ENCODE results near the gene HOXA11.

DNA sequence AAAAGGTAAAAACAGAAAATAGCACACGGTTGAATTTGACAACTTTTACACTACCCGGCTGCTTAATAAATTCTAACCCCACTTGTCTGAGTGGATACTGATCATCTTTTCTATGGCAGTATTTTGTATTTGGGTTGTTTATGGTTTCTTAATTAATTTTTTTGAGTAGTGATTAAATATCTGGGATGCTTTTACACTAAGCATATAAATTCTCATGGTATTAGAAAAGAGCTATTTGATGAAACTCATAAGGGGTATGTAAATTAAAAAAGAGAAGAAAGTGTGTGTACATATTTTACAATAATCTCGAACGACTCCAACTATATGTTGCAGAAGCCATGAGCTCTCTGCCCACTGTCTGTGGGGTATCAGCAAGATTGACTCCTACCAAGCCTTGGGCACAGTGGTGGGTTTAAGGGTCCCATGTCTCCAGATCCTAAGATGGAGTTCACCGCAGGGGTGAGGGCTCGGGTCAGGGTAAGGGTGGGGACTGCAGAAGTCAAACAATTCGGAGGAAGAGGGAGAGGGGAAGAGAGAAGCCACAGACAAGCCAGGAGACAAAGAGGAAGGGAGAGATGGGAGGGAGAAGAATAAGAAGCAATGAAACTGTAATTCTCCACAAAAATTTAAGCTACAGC is 22.4 kb upstream of the HOXA11 start:
- TF ChIP-seq POLR2A (IDR thresholded peaks at IDR 0.05), result no peak
- TF ChIP-seq, protein P1, sequence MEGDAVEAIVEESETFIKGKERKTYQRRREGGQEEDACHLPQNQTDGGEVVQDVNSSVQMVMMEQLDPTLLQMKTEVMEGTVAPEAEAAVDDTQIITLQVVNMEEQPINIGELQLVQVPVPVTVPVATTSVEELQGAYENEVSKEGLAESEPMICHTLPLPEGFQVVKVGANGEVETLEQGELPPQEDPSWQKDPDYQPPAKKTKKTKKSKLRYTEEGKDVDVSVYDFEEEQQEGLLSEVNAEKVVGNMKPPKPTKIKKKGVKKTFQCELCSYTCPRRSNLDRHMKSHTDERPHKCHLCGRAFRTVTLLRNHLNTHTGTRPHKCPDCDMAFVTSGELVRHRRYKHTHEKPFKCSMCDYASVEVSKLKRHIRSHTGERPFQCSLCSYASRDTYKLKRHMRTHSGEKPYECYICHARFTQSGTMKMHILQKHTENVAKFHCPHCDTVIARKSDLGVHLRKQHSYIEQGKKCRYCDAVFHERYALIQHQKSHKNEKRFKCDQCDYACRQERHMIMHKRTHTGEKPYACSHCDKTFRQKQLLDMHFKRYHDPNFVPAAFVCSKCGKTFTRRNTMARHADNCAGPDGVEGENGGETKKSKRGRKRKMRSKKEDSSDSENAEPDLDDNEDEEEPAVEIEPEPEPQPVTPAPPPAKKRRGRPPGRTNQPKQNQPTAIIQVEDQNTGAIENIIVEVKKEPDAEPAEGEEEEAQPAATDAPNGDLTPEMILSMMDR (IDR thresholded peaks at IDR 0.05 in 4 of 5, conservative IDR thresholded peaks at IDR 0.05 in 1 of 5), result no peak

Measured in gastrocnemius medialis (tissue), 4 donors.